Activated T-cell treated with anti-CD3 and anti-CD28 coated beads for 24 hours (primary cell): ENCODE results near the gene ERBB4.
"Not testable (repeated sequence)": the region's sequence is repeated elsewhere in the genome, so short reads cannot be mapped to it uniquely, and the experiment has no call there.

Experiments
- DNase-seq: peaks from one replicate; pipeline ENCODE4 v3.0.0-alpha.2; 2020; ENCODE audit warnings: low read depth

ERBB4 gene

DNA sequence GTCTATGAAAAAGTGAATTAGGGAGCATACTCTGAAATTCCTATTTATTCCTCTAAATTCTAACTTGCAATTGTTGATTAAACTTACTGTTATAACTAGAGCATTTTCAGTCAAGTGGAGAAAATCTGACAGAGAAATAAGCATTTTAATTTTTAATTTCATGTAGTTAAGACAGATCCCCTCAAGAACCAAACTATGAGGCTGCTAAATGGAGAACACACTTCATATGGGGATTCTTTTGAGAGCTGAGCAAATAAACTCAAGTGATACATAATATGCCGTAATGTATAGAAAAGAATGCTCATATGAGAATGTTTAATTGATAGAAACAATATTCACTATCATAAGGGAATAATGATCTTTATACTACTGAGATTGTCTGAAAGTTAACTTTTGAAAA, 340.8 kb downstream of the ERBB4 start:
- no peak for DNase-seq

DNA sequence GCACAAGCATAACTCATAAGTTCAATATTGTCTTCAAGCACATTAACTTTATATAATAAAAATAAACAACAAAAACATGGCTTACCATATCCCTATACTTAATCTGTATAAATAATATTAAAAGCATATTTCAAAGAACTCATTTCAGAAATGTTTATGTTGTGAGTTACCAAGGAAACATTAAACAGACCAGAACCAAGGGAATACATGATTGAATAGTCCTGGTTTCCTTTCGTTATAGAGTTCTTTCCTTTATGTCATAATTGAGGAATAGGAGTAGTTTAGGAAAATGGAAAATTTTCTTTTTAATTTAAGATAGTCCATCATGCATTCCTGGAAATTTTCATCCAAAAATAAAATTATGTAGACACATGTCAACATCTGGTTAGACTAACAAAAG, 343.0 kb downstream of the ERBB4 start:
- no peak for DNase-seq

- DNase-seq: no peak
These were observed 344.2 kb downstream of the ERBB4 start for GRCh38 chr2:212194396-212194795.

DNA sequence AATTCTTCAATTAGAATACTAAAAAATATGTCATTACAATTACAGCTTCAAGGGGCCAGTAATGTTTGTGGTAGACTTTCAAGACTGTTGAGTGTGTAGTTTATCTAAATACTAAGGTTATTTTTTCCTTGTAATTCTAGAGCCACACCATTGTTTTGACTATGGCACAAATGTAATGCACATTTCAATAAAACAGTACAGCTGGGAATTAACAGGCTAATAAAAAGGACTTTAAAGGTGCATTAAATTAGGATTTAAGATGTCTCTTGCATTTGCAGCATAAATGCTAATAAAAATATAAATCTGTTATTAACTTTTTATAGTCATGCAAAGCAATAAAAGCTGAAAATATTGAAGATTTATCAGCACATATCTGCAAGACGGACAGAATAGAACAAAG, 344.8 kb downstream of the ERBB4 start:
- DNase-seq: no peak

GRCh38 chr2:212193056-212193455, 345.5 kb downstream of the ERBB4 start:
- no peak for DNase-seq

GRCh38 chr2:212191438-212191837, 347.2 kb downstream of the ERBB4 start:
- DNase-seq: not testable (repeated sequence)

DNA sequence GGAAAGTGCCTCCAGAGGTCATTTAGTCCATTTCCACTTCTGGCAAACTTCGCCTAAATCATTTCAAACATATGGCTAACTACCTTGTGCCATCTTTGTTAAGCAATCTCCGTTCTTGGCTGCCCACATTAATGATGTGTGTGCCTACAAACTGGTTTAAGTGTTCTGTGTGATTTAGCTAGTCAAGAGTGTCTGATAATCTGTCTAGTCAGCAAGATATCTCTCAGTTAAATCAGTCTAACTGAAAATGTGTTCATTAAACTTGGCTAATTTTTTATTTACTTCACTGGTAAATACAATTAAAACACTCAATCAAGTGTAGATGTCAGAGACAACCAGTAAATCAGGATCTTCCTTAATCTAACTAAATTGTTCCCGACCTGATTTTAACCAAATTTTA, 352.4 kb downstream of the ERBB4 start:
- no peak for DNase-seq

GRCh38 chr2:212181646-212182045, 357.0 kb downstream of the ERBB4 start:
- DNase-seq: no peak

DNA sequence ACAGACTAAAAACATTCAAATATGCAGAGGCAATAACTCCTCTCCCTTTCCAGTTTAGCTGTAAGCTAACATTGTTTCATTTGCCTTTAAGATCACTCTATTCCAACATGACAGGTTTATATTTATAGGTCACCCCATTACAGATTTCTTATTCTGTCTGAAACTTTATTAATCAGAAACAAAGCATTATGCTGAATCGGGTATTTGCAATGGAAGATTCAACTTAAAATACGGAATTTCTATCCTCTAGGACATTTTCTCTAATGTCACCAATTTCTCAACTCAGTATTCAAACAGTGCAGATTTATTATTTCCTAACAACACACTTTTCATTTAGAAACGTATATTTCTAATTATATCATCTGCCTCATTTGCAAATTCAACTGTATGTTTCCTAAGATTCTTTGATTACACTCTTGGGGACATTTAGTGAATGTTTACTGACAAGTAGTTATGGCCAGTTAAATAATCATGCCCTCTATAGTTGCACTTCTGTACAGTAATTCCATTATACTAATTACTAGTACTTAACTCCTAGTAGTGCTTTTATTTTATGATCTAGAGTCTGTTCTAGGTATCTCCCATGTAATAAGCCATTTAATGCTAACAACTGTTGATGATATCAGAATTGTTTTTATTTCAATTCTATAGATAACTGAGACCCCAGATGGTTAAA, 358.1 kb downstream of the ERBB4 start:
- no peak for DNase-seq

- no peak for DNase-seq
These were observed 360.9 kb downstream of the ERBB4 start for GRCh38 chr2:212177724-212178123.

DNA sequence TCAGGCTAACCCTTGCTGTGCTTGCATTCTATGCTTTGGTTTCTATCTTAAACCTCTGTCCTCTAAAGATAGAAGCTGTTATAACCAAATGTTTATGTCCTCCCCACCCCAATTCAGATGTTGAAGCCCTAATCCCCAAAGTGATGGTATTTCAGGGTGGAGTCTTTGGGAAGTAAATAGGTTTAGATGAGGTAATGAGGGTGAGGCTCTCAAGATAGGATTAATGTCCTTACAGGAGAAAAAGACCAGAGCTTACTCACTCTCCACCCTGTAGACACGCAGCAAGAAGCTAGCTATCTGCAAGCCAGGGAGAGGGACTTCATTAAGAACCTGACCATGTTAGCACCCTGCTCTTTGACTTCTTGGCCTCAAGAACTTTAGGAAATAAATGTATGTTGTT, 362.5 kb downstream of the ERBB4 start:
- DNase-seq: no peak

DNA sequence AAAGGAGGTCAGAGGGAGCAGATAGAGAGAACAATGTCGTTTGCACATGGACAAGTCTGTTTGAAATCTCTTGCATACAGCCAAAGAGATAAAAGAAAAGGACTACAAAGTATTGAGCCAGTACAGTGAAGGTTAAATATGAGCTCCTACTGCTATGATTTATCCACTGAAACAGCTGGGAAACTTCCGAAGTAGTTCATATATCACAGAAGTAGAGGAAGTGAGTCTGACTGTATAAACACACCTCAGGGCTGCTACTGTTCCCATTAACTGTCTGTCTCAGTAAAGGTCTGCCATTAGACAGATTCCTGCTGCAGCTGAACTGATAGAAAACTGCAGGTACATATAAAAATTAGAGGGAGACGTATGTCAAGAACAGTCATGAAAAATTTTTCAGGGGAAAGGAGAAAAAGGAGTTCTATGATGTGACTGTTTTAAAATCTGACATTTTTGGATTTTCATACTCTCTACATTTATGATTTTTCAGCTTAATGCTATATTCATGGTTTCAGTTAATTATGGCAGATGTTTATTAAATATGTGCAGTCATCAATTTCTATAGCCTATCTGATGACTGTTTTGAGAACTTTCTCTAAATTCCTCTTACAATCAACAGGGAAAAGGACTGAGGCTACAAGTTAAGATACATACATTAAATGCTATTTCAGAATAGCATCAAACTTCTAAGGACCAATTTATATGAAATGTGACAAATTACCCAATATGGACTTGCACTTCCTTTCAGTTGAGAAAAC, 364.7 kb downstream of the ERBB4 start:
- DNase-seq: no peak

- no peak for DNase-seq
These were observed 365.3 kb downstream of the ERBB4 start for GRCh38 chr2:212173331-212173730.

DNA sequence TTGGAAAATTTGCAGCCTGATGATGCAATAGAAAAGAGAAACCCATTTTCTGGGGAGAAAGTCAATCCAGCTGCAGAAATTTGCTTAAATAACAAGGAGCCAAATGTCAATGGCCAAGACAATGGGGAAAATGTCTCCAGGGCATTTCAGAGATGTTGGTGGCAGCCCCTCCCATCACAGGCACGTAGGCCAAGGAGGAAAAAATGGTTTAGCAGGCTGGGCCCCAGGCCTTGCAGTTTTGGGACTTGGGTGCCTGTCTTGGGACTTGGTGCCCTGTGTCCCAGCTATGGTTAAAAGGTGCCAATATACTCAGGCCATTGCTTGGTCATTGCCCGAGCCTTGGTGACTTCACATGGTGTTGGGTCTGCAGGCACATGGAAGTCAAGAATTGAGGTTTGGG, 368.2 kb downstream of the ERBB4 start:
- DNase-seq: no peak

DNA sequence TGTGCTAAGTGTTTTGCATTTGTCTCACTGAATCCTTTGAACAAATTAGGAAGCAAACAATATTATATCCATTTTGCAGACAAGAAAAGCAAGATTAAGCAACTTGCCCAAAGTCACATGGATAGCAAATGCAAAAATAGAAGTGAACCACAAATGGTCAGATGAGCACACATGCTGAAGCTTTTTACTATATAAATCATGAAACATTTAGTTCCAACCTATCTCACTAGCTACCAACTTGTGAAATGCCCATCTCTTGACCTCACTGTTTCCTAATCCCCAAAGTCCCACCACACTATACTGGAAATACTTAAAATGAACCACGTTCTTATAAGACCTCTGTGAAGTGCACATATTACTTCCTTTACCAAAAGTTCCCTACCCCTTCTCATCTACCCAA, 380.5 kb downstream of the ERBB4 start:
- no peak for DNase-seq

DNA sequence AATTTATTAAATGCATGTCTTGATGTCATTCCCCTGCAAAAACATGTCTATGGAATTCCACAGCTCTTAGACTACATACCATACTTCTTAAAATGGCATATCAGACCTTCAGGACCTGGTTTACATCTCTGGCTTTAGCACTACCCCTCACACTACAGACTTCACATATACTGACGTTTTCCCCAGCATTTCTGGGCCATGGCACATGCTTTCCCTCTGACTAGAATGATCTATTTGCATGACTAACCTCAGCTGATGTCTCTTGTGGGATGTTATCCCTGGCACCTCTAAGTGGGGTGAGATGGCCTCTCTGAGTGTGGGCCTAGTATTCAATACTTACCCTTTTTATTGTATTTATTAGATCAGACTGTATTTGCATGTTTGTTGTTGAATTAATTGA, 381.6 kb downstream of the ERBB4 start:
- no peak for DNase-seq

- DNase-seq: no peak
These were observed 382.5 kb downstream of the ERBB4 start for GRCh38 chr2:212156088-212156487.

GRCh38 chr2:212154477-212154878, 384.1 kb downstream of the ERBB4 start:
- DNase-seq: no peak

- DNase-seq: no peak
These were observed 384.7 kb downstream of the ERBB4 start for GRCh38 chr2:212153923-212154322.

GRCh38 chr2:212147921-212148513, 390.6 kb downstream of the ERBB4 start:
- no peak for DNase-seq

GRCh38 chr2:212146416-212146815, 392.2 kb downstream of the ERBB4 start:
- no peak for DNase-seq

DNA sequence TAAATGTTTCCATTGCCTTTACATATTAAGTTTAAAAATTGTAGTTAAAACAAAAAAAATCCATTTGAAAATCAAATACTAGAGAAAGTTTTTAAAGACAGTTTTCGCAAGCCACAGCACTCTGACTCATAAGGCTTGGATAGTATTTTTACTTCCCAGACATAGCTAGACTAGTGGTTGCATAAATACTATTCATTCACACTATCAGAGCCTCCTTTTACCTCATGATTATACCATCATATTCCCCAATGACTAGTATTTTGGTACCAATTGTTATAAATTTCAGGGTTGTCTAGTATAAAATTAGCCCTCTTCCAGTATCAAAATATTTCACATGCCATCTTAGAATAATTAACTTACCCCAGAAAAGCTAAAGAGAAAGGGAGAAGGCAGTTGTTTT, 393.5 kb downstream of the ERBB4 start:
- DNase-seq: no peak

- DNase-seq: no peak
These were observed 396.0 kb downstream of the ERBB4 start for GRCh38 chr2:212142631-212143030.
